ENCODE measurements around the gene SMG7.

- no peak for TF ChIP-seq CTCF (IDR thresholded peaks at IDR 0.05 in 2 of 3, conservative IDR thresholded peaks at IDR 0.05 in 1 of 3; ENCODE audit: borderline replicate concordance in 1 of 3, insufficient read depth in 1 of 3, low read depth in 2 of 3, low read length in 2 of 3)
- TF ChIP-seq, protein P1, sequence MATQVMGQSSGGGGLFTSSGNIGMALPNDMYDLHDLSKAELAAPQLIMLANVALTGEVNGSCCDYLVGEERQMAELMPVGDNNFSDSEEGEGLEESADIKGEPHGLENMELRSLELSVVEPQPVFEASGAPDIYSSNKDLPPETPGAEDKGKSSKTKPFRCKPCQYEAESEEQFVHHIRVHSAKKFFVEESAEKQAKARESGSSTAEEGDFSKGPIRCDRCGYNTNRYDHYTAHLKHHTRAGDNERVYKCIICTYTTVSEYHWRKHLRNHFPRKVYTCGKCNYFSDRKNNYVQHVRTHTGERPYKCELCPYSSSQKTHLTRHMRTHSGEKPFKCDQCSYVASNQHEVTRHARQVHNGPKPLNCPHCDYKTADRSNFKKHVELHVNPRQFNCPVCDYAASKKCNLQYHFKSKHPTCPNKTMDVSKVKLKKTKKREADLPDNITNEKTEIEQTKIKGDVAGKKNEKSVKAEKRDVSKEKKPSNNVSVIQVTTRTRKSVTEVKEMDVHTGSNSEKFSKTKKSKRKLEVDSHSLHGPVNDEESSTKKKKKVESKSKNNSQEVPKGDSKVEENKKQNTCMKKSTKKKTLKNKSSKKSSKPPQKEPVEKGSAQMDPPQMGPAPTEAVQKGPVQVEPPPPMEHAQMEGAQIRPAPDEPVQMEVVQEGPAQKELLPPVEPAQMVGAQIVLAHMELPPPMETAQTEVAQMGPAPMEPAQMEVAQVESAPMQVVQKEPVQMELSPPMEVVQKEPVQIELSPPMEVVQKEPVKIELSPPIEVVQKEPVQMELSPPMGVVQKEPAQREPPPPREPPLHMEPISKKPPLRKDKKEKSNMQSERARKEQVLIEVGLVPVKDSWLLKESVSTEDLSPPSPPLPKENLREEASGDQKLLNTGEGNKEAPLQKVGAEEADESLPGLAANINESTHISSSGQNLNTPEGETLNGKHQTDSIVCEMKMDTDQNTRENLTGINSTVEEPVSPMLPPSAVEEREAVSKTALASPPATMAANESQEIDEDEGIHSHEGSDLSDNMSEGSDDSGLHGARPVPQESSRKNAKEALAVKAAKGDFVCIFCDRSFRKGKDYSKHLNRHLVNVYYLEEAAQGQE (IDR thresholded peaks at IDR 0.05; ENCODE audit: low read depth): no peak
- TF ChIP-seq CEBPB (IDR thresholded peaks at IDR 0.05; ENCODE audit: low read depth): no peak
- TF ChIP-seq POLR2AphosphoS5 (IDR thresholded peaks at IDR 0.05; ENCODE audit: low read depth, low read length): no peak
- no peak for TF ChIP-seq JUND (IDR thresholded peaks at IDR 0.05)
- TF ChIP-seq EZH2phosphoT487 (IDR thresholded peaks at IDR 0.05; ENCODE audit: borderline replicate concordance): no peak
- TF ChIP-seq EZH2 (IDR thresholded peaks at IDR 0.05): no peak
- TF ChIP-seq, protein P2, sequence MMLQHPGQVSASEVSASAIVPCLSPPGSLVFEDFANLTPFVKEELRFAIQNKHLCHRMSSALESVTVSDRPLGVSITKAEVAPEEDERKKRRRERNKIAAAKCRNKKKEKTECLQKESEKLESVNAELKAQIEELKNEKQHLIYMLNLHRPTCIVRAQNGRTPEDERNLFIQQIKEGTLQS (IDR thresholded peaks at IDR 0.05): no peak
- no peak for TF ChIP-seq POLR2A (IDR thresholded peaks at IDR 0.05; ENCODE audit: borderline replicate concordance, extremely low read depth, insufficient read depth, insufficient read length)
- no peak for TF ChIP-seq RAD21 (IDR thresholded peaks at IDR 0.05; ENCODE audit: low read depth)
- no peak for TF ChIP-seq ZNF274 (IDR thresholded peaks at IDR 0.05; ENCODE audit: low read depth, low read length)
These were observed 95.3 kb downstream of the SMG7 start for GRCh38 chr1:183567584-183567983.
